Left lung (tissue), 10 donors: Measurements from ENCODE around the gene TMEM184B. TPM values are rescaled to one million over a fixed set of nuclear protein-coding genes. Genes with fewer than 3 reads are reported as not detected.
"Not testable (repeated sequence)": the region's sequence is repeated elsewhere in the genome, so short reads cannot be mapped to it uniquely, and the experiment has no call there.

Experiments used
- ATAC-seq: fragments of 200-7000 bp; cut with Tn5 transposase; one replicate; pipeline ENCODE4 v1.9.1; 2020; ENCODE audit warnings: moderate library complexity
- DNase-seq, 4 donors: peaks; one replicate each; pipeline ENCODE4 v3.0.0-alpha.2; 2013 to 2020
- H3K27ac ChIP-seq, 2 donors: fragments of 200-600 bp; sonication (generic) in 1 of 2; one replicate each; pipeline versions ENCODE4 v1.5.0 to v1.8.0; 2020 to 2021
- H3K27me3 ChIP-seq, 2 donors: fragments of 200-600 bp; sonication (generic) in 1 of 2; one replicate each; pipeline versions ENCODE4 v1.5.0 to v1.8.0; 2020 to 2021
- H3K36me3 ChIP-seq, 2 donors: fragments of 200-600 bp; sonication (generic) in 1 of 2; one replicate each; pipeline versions ENCODE4 v1.5.0 to v1.8.0; 2020 to 2021
- H3K4me1 ChIP-seq, 2 donors: fragments of 200-600 bp; one replicate each; pipeline ENCODE4 v1.8.0; 2021
- H3K4me3 ChIP-seq, 2 donors: fragments of 200-600 bp; sonication (generic) in 1 of 2; one replicate each; pipeline versions ENCODE4 v1.5.0 to v1.8.0; 2020 to 2021; ENCODE audit warnings: mild to moderate bottlenecking in 1 of 2
- H3K9me3 ChIP-seq, 2 donors: fragments of 200-600 bp; sonication (generic) in 1 of 2; one replicate each; pipeline versions ENCODE4 v1.5.0 to v1.8.0; 2020 to 2021
- intact Hi-C, 2 donors: fragments of 100-400 bp; cut with DNase I; formaldehyde crosslinking; loops; one replicate each; pipeline versions ENCODE4 v1.11.2 to v1.14.2; 2022
- polyA plus RNA-seq, 6 donors: library from polyadenylated mRNA; unstranded; fragments of 120-200 nt; gene quantifications; one replicate each; pipeline ENCODE4 v1.2.1, GENCODE V29; 2013; ENCODE audit not compliant: insufficient read length in 6 of 6
- total RNA-seq, 2 donors: library from RNA; stranded (reverse); fragmentation: NEBNext Ultra II Directional; extraction: Animal tissue kit (Norgen Biotek cat#: 25700); gene quantifications; one replicate each; pipeline ENCODE4 v1.2.1, GENCODE V29; 2021
- TF ChIP-seq, protein P1 (sequence below), 2 donors: fragments of 200-600 bp; sonication (generic) in 1 of 2; IDR thresholded peaks; one replicate each; pipeline versions ENCODE4 v1.5.0 to v1.8.0; 2021; ENCODE audit warnings: antibody characterized with exemption in 2 of 2
- donor health status: DM: no; HTN: yes; CAD: no.
- donor health status: DM: no; HTN: no; CAD: no.

Gene TMEM184B
- total and polyA plus RNA-seq, 8 donors = 33.7 to 98.3 (median 39.8) TPM

DNA sequence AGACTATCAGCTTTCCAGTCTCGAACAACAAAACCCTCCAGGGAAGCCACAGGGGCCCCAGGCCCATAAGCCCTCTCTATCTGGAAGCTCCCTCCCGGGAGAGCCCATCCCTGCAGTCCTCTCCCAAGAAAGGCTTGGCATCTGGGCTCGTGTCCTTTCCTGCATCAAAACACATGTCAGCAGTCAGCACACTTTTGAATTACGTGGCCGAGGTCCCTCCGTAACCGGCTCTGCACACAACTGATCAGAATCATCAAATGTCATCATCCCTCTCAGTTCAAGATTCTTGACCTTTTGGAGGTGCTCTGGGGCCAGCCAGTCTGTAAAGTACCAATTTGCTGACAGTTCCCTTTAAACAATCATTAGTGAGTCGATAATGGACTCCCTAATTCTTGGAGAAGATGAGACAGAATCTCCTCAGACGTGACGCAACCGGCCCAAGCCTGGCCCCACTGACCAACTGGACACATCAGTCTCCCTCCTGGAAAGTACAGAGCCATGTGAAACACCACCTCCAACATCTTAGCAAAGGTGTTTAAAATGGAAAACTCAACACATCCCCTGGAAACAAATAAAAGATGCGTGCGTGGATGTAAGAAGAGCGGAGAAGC, 37.5 kb downstream of the TMEM184B start:
- ATAC-seq (no peak), DNase-seq (no peak)
- Histone ChIP-seq H3K4me1 (peaks cover 16 to 36% of the 10 kb centered on the region in 2 donors), H3K27ac (no peak overlapping the region), H3K9me3 (no peaks in the 10 kb centered on the region), H3K27me3 (no peaks in the 10 kb centered on the region), H3K4me3 (no peak overlapping the region), H3K36me3 (peaks cover 0 to 67% of the 10 kb centered on the region in 2 donors)
- intact Hi-C loops = no loop called here
- TF ChIP-seq, protein P1, sequence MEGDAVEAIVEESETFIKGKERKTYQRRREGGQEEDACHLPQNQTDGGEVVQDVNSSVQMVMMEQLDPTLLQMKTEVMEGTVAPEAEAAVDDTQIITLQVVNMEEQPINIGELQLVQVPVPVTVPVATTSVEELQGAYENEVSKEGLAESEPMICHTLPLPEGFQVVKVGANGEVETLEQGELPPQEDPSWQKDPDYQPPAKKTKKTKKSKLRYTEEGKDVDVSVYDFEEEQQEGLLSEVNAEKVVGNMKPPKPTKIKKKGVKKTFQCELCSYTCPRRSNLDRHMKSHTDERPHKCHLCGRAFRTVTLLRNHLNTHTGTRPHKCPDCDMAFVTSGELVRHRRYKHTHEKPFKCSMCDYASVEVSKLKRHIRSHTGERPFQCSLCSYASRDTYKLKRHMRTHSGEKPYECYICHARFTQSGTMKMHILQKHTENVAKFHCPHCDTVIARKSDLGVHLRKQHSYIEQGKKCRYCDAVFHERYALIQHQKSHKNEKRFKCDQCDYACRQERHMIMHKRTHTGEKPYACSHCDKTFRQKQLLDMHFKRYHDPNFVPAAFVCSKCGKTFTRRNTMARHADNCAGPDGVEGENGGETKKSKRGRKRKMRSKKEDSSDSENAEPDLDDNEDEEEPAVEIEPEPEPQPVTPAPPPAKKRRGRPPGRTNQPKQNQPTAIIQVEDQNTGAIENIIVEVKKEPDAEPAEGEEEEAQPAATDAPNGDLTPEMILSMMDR (IDR thresholded peaks at IDR 0.05) = no peak

DNA sequence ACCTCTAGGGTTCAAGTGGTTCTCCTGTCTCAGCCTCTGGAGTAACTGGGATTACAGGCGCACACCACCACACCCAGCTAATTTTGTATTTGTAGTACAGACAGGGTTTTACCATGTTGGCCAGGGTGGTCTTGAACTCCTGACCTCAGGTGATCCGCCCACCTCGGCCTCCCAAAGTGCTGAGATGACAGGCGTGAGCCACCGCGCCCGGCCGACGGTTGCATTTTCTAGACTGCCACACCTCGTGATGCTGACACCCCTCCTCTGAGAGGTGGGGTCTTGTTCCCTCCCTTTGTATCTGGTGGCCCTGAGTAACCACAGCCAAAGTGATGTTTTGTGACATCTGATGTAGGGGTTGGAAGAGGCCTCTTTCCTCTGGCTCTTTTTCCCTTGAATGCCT, 39.0 kb downstream of the TMEM184B start:
- DNase-seq, H3K27me3 ChIP-seq, intact Hi-C loops, H3K4me3 ChIP-seq, ATAC-seq, H3K9me3 ChIP-seq: not testable (repeated sequence)
- Histone ChIP-seq H3K27ac (peak overlapping the region in 1 of 2 donors; percentile 26), H3K4me1 (peaks cover 14 to 30% of the 10 kb centered on the region in 2 donors), H3K36me3 (peaks cover 0 to 75% of the 10 kb centered on the region in 2 donors)

DNA sequence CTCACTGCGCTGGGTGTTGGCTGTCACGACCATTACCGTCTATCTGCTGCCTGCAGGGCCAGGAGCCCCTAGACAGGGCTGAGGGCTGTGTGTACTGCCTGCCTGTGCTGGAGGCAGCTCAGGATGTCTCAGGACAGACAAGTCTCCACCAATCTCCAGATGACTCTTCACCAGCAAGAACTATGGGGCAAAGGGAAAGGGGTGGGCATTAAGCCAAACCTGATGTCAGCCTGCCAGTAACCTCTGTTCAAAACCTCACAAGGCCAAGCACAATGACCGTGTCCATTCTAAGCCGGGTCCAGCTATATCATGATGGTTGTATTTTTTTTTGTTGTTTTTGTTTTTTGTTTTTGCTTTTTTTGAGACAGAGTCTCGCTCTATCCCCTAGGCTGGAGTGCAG, 39.4 kb downstream of the TMEM184B start:
- ATAC-seq = no peak

DNA sequence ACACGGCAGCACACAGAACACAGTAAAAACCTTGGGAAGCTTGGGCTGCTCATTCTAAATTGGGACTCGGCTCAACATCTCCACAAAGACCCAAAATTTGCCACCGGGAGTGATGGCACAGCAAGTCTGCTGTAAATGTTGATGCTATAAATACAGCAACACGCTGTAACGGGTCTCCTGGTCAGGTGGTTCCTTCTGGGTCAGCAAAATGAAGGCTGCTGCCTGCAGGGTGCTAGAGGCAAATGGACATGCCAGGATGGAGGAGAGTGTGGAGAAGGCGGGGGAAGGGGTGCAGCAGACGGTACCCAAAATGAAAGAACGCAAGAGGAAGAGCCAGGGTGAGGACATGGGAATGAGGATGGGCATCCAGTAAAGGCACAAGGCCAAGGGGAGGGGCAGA, 40.6 kb downstream of the TMEM184B start:
- TF ChIP-seq, protein P1 (IDR thresholded peaks at IDR 0.05) = no peak
- DNase-seq = no peak
- H3K27me3 ChIP-seq = no peaks in the 10 kb centered on the region
- peaks cover 9 to 29% of the 10 kb centered on the region in 2 donors for H3K4me1 ChIP-seq
- H3K27ac ChIP-seq = no peak overlapping the region
- H3K9me3 ChIP-seq = no peaks in the 10 kb centered on the region
- peaks cover 0 to 83% of the 10 kb centered on the region in 2 donors for H3K36me3 ChIP-seq
- H3K4me3 ChIP-seq = no peak overlapping the region
- intact Hi-C loops = no loop called here
- ATAC-seq = no peak

More for the DNA sequence above, 39.4 kb downstream of the TMEM184B start:
- Histone ChIP-seq H3K4me3 (no peak overlapping the region), H3K4me1 (peaks cover 11 to 30% of the 10 kb centered on the region in 2 donors), H3K27ac (peak overlapping the region in 1 of 2 donors; percentile 26), H3K9me3 (no peaks in the 10 kb centered on the region), H3K36me3 (peaks cover 0 to 75% of the 10 kb centered on the region in 2 donors), H3K27me3 (no peaks in the 10 kb centered on the region)
- TF ChIP-seq, protein P1 (IDR thresholded peaks at IDR 0.05) = no peak
- no peak for DNase-seq
- intact Hi-C loops = no loop called here

DNA sequence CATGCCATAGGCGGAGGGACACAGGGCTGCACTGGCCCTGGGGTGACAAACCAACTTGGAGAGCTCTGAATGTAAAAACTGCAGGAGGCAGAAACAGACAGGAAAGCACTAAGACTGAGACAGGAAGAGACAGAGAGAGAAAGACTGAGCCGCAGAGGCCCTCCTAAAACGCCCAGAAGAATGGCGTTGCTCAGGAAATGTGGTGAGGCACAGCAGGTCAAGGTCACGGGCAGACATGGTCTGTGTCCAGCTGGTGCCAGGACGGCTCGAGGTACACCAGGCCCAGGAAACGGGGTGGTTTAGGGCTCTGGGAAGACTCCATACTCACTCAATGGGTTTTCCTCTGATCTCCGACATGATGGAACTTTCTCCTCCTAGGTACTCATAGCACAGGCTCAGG, 41.9 kb downstream of the TMEM184B start:
- Histone ChIP-seq H3K36me3 (peaks cover 0 to 86% of the 10 kb centered on the region in 2 donors), H3K9me3 (no peaks in the 10 kb centered on the region), H3K27me3 (no peaks in the 10 kb centered on the region), H3K4me1 (peaks cover 8 to 29% of the 10 kb centered on the region in 2 donors), H3K27ac (peak overlapping the region; percentile 65 to 70), H3K4me3 (no peak overlapping the region)
- no peak for DNase-seq
- intact Hi-C loops = no loop called here
- ATAC-seq = no peak
- TF ChIP-seq, protein P1 (IDR thresholded peaks at IDR 0.05) = no peak
